ENCODE results near the gene HOXC10. TPM values are rescaled to one million over a fixed set of nuclear protein-coding genes. Genes with fewer than 3 reads are reported as not detected.

Gene HOXC10
- total RNA-seq, 1 donor from 2014 or later = 8.5 TPM

- DNase-seq (ENCODE audit: low spot score) = no peak
These were observed 31.6 kb downstream of the HOXC10 start for GRCh38 chr12:54016478-54016964.

DNA sequence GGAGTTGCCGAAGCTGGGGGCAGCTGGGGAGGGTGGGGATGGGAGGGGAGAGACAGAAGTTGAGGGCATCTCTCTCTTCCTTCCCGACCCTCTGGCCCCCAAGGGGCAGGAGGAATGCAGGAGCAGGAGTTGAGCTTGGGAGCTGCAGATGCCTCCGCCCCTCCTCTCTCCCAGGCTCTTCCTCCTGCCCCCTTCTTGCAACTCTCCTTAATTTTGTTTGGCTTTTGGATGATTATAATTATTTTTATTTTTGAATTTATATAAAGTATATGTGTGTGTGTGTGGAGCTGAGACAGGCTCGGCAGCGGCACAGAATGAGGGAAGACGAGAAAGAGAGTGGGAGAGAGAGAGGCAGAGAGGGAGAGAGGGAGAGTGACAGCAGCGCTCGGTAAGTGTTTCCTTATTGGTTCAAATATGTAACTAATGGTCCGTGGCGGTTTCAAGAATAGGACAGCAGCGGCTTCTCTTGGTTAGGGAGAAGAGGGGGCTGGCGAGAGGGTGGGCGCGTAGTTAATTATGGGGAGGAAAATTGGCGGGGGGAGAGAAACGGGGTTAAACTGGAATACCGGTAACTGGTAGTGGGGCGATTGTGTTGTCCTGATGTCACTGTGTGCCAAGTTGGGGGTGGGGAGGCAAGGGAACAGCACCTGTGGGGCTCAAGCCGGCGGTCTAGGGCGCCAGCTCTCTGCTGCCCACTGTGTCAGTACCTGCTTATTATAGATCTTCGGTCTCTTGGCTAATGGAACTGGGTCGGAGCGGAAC, 32.3 kb downstream of the HOXC10 start:
- DNase-seq (ENCODE audit: low spot score) = no peak

- peak; percentile 77 for DNase-seq (ENCODE audit: low spot score)
These were observed 33.0 kb downstream of the HOXC10 start for GRCh38 chr12:54017878-54018467.

GRCh38 chr12:54018468-54018984, 33.6 kb downstream of the HOXC10 start:
- DNase-seq (ENCODE audit: low spot score) = no peak

DNA sequence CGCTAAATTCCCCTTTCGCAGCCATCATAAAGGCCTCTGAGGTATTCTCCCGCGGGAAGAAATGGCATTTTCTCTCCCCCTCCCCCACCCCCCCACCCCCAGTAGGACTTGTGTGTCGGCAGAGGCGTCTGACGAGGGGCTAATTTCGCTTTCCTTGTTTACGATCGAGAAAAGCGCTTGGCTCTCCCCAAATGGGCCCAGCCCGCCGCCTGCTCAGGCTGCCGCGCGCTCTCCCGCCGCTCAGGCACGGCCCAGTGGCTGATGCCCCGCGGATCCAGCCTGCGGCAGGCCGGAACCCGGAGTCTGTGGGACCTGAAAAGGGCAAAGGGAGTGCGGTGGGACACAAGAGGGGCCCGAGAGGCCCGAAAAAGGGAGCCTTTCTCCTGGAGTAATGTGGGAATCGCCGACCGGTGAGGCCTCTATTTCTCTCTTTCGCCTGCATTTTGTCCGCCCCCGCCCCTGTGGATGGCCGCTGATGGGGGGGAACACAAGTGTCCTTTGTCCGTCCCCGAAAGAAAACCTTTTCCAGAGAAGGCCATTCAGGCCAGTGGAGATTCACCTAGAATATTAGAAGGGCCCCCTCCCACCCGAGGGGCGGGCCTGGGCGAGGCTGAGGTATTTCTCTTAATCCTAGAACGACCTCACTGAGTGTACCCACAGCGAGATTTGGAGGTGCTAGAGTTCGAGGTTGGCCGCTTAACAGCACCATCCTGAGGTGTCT, 34.3 kb downstream of the HOXC10 start:
- DNase-seq (ENCODE audit: low spot score) = no peak

- no peak for DNase-seq (ENCODE audit: low spot score)
These were observed 35.1 kb downstream of the HOXC10 start for GRCh38 chr12:54019924-54020590.

DNA sequence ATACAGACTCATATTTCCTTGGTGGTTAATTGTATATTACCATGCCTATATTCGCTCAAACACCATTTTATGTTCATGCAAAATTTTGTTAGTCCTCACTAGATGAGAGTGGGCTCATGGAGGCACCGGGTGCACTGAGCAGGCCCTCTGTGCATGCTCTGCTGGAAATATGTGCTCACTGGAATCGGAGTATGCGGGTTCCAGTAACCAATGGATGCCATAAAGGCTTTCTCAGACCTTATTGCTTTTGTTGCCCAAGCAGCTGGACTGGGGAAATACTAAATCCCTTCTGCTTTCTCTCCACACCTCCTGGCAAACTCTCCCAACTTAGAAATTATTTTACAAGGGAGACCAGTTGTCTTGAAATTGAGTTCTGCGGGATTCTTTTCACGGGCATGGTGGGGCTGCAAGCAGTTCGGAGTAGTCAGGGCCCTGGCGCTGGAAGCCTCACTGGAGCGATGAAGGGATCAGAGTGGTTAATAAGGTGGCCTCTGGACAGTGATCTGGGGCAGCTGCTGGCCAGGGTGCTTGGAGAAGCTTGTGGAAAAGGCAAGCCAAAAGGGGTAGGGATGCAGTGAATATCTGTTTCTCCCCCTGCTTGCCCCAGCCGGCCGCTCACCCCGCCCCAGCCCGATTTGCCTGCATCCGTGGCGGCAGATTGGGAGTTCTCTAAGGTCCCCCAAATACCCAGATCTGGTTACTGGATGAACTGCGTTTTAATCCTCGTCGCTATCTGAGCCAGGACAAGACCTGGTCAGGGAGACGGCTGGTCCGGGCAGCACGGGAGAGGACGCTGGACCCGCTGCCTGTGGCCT, 35.9 kb downstream of the HOXC10 start:
- DNase-seq (ENCODE audit: low spot score) = no peak

DNA sequence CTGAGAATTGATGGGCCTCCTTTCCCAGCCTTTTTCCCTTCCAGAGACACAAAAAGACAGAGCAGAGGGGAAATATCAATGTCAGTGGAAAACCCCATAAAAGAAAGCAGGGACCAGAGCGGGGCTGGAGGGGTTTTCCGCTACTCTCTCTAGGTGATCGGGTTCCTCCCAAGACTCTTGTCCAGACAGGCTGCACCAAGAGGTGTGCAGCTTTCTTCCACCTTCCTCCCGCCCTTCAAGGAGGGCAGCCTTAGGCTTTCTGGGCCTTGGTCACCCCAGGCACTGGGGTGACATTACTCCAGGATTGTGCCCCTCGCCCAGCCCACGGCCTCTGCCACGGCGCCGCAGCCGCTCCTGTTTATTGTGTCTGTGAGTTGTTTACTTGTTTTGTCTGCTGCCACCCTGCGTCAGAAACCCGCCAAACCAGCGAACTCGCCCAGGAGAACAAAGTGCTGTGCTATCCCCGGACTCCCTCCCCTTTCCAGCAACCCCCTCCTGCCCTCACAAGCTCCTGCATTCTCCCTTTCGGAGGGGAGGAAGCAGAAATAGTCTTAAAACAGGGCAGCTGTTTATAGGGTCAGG, 36.6 kb downstream of the HOXC10 start:
- no peak for DNase-seq (ENCODE audit: low spot score)

GRCh38 chr12:54022960-54023884, 38.3 kb downstream of the HOXC10 start:
- no peak for DNase-seq (ENCODE audit: low spot score)

DNA sequence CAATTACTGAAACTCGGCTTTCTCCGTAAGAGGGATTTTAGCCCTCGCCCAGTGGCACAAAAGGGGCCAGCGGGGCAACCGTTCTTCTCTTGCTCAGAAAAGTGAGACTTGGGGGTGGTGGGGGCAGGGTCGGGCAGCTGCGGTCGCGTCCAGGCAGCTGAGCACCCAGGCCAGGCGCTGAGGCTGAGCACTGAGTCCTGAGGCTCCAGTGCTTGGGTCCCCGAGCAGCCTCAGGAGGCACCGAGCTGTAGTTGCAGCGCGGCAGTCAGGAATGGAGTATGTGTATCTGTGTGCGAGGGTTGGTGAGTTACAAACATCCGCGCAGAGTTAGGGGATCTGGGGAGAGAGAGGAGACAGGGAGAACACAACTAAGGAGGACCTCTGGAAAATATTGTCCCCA, 39.2 kb downstream of the HOXC10 start:
- no peak for DNase-seq (ENCODE audit: low spot score)

GRCh38 chr12:54024581-54025305, 39.8 kb downstream of the HOXC10 start:
- DNase-seq (ENCODE audit: low spot score) = no peak

DNA sequence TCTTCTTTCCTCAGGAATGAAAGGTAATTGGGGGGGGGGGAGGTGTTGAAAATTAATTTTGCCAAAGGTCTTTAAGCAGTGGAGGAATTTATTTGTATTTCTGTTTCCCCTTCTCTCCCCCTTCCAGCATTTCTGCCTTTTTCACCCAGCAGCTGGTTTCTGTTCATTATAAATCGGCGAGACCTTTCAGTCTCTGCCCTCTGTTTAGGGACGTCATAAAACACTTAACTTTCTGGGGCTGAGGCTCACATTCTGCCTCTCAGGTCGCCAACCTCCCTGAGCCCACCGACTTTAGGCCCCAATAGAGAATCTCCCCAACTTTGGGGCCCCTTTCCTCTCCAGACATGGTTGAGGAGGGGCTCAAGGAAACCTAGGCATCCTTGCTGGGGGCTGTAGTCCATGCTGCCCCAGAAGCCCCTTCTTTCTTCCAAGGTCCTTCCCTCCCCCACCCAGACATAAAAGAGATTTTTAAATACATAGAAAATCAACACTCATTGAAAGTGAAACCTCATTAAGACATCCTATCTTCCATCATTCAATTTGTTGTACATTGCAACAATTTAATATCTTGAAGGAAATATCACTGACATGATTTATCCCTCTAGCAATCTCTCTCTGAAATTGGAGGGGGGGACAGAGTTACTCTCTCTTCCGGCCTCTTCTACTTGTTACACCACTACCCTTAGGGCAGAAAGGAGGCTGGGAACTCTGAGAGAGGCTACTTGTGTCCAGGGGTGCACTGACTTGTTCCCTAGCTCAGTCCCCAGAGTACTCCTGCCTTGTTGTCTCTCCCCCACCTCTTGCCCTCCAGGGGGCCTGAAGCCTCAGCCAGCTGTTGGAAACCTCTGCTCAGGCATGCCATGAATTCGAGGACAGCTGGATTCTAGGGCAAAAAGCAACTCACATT, 40.8 kb downstream of the HOXC10 start:
- DNase-seq (ENCODE audit: low spot score) = no peak

DNA sequence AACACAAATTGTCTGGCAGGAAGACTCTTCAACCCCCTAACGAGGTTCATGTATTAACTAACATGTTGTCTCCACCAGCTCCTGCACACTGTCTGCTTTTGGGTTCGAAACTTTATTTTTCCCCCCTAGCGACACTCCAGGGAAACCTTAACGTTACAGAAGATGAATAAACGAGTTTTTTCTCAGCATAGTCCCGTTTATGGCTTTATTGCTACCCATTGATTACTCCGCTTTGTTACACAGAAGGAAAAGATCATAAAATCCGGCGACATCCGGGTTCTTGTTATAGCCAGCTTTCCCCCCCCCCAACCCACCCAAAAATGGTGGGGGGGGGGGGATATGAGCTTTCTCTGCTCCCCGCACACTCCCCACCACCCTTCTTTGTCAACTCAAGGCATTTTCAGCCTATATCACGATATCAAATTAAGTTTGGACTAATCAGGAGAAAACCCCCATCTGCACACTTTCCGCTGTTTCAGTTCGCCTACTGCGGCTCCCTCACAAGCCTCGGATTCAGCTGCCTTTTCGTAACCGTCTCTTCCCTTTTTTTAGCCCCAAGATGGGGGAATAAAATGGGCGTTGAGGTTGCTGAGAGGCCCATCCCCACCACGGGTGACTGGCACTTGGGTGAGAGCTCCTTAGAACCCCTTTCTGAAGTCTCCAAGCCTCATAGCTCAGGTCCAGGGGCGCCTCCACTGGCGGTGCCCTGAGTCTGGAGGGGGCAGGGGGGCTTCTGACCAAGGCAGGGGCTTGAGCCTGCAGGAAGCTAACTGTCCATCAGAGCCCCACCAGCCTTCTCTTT, 41.9 kb downstream of the HOXC10 start:
- DNase-seq (ENCODE audit: low spot score) = no peak

GRCh38 chr12:54027442-54027786, 42.5 kb downstream of the HOXC10 start:
- DNase-seq (ENCODE audit: low spot score) = no peak

DNA sequence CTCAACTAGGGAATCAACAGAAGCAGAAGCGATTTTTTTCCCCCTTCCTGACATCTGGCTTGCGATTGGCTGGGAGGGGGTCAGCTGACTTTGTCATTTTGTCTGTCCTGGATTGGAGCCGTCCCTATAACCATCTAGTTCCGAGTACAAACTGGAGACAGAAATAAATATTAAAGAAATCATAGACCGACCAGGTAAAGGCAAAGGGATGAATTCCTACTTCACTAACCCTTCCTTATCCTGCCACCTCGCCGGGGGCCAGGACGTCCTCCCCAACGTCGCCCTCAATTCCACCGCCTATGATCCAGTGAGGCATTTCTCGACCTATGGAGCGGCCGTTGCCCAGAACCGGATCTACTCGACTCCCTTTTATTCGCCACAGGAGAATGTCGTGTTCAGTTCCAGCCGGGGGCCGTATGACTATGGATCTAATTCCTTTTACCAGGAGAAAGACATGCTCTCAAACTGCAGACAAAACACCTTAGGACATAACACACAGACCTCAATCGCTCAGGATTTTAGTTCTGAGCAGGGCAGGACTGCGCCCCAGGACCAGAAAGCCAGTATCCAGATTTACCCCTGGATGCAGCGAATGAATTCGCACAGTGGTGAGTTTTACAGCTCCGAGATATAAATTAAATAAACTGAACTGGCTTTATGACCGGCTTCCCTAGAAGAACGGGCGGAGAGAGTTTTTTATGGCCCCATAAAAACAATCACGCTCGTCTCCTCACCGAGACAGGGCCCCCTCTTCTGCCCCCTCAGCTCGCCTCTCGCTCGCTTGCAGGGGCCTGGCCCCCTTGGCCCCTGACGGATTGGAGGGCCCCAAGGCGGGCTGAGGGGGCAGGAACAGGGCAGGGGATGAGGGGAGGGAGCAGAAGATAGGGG, 43.6 kb downstream of the HOXC10 start, which contains the start of gene HOXC6:
Gene HOXC6 (plus strand): TSS at position 127 of the 888 bp plus-strand sequence. CDS start 82 bp downstream, at position 209.
- no peak for DNase-seq (ENCODE audit: low spot score)

All from ureter (tissue), 1 donor.